Measurements from ENCODE around the gene DDX11. TPM values are rescaled to one million over a fixed set of nuclear protein-coding genes. Genes with fewer than 3 reads are reported as not detected.

The DDX11 gene
- total RNA-seq, 1 experiment from 2014 or later, result 48.7 TPM

DNA sequence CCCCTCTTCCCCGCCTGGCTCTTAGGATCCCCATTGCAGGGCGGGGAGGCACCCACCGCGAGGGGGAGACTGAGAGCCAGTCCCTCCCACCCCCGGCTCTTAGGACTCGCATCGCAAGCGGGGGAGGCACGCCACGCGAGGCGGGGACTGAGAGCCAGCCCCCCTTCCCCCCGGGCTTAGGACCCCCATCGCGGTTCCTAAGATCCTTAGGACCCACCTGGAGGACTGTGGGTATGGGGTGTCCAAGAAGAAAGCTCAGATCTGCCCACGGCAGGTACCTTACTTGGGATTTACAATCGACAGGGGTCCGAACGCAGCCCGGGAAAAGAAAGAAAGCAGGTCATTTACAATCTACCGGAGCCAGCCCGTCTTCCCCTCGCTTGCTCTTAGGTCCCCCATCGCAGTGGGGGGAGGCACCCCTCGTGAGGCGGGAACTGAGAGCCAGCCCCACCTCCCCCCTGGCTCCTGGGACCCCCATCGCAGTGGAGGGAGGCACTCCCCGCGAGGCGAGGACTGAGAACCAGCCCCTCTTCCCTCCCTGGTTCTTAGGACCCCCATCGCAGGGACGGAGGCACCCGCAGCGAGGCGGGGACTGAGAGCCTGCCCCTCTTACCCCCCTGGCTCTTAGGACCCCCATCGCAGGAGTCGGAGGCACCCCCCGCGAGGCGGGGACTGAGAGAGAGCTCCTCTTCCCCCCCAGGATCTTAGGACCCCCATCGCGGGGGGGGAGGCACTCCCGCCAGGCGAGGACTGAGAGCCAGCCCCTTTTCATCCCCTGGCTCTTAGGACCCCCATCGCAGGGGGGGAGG, 43.7 kb downstream of the DDX11 start:
- no peaks in the 10 kb centered on the region for H3K27me3 Mint-ChIP-seq (ENCODE audit: insufficient read depth, unreplicated experiment)
- no TSS peak for BruUV-seq (replicated peaks)
- H3K4me3 Mint-ChIP-seq (ENCODE audit: unreplicated experiment), result peak overlapping the region; percentile 62
- ChIA-PET POLR2A (no interaction called here), CTCF (interaction anchor here (0.6 to 1.6 kb wide), 7 partner anchors 62 to 243 kb away, joined by 3 to 9 read pairs (median 3); no protein-coding TSS in a partner anchor)
- no peaks in the 10 kb centered on the region for H3K36me3 Mint-ChIP-seq (ENCODE audit: insufficient read depth, unreplicated experiment)
- TF ChIP-seq, protein P1, sequence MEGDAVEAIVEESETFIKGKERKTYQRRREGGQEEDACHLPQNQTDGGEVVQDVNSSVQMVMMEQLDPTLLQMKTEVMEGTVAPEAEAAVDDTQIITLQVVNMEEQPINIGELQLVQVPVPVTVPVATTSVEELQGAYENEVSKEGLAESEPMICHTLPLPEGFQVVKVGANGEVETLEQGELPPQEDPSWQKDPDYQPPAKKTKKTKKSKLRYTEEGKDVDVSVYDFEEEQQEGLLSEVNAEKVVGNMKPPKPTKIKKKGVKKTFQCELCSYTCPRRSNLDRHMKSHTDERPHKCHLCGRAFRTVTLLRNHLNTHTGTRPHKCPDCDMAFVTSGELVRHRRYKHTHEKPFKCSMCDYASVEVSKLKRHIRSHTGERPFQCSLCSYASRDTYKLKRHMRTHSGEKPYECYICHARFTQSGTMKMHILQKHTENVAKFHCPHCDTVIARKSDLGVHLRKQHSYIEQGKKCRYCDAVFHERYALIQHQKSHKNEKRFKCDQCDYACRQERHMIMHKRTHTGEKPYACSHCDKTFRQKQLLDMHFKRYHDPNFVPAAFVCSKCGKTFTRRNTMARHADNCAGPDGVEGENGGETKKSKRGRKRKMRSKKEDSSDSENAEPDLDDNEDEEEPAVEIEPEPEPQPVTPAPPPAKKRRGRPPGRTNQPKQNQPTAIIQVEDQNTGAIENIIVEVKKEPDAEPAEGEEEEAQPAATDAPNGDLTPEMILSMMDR (IDR thresholded peaks at IDR 0.05; ENCODE audit: unreplicated experiment), result peak; percentile 46
- DNase-seq (ENCODE audit: unreplicated experiment), result peak; percentile 49
- no peak overlapping the region for H3K27ac Mint-ChIP-seq (ENCODE audit: low read depth, unreplicated experiment)
- no peaks in the 10 kb centered on the region for H3K4me1 Mint-ChIP-seq (ENCODE audit: insufficient read depth, unreplicated experiment)
- intact Hi-C loops (cut with micrococcal nuclease), result loop anchor here (5.0 kb wide), 1 partner anchor 120 kb away; no protein-coding TSS in a partner anchor
- no peaks in the 10 kb centered on the region for H3K9me3 Mint-ChIP-seq (ENCODE audit: unreplicated experiment)

DNA sequence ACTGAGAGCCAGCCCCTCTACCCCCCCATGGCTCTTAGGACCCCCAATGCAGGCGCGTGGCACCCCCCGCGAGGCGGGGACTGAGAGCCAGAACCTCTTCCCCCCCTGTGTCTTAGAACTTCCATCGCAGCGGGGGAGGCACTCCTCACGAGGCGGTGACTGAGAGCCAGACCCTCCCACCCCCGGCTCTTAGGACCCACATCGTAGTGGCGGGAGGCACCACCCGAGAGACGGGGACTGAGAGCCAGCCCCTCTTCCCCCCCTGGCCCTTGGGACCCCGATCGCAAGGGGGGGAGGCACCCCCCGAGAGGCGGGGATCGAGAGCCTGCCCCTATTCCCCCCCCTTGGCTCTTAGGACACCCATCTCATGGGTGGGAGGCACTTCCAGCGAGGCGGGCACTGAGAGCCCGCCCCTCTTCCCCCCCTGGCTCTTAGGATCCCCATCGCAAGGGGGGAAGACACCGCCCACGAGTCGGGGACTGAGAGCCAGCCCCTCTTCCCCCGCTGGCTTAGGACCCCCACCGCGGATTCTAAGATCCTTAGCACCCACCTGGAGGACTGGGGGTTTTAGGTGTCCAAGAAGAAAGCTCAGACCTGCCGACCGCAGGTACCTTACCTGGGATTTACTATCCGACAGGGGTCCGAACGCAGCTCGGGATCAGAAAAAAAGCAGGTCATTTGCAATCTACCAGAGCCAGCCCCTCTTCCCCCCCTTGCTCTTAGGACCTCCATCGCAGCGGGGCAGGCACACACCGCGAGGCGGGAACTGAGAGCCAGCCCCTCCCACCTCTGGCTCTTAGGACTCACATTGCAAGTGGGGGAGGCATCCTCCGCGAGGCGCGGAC, 44.9 kb downstream of the DDX11 start:
- ChIA-PET POLR2A (no interaction called here), CTCF (interaction anchor here (1.1 to 1.6 kb wide), 2 partner anchors 63 to 153 kb away, joined by 3 to 9 read pairs; no protein-coding TSS in a partner anchor)
- Mint-ChIP-seq H3K27ac (ENCODE audit: low read depth, unreplicated experiment) (no peak overlapping the region), H3K27me3 (ENCODE audit: insufficient read depth, unreplicated experiment) (no peaks in the 10 kb centered on the region), H3K4me1 (ENCODE audit: insufficient read depth, unreplicated experiment) (no peaks in the 10 kb centered on the region), H3K4me3 (ENCODE audit: unreplicated experiment) (peak overlapping the region; percentile 23), H3K9me3 (ENCODE audit: unreplicated experiment) (no peaks in the 10 kb centered on the region), H3K36me3 (ENCODE audit: insufficient read depth, unreplicated experiment) (no peaks in the 10 kb centered on the region)
- no TSS peak for BruUV-seq (replicated peaks)
- no peak for DNase-seq (ENCODE audit: unreplicated experiment)
- intact Hi-C loops (cut with micrococcal nuclease), result loop anchor here (5.0 kb wide), 1 partner anchor 119 kb away; no protein-coding TSS in a partner anchor
- TF ChIP-seq, protein P1 (IDR thresholded peaks at IDR 0.05; ENCODE audit: unreplicated experiment), result no peak

DNA sequence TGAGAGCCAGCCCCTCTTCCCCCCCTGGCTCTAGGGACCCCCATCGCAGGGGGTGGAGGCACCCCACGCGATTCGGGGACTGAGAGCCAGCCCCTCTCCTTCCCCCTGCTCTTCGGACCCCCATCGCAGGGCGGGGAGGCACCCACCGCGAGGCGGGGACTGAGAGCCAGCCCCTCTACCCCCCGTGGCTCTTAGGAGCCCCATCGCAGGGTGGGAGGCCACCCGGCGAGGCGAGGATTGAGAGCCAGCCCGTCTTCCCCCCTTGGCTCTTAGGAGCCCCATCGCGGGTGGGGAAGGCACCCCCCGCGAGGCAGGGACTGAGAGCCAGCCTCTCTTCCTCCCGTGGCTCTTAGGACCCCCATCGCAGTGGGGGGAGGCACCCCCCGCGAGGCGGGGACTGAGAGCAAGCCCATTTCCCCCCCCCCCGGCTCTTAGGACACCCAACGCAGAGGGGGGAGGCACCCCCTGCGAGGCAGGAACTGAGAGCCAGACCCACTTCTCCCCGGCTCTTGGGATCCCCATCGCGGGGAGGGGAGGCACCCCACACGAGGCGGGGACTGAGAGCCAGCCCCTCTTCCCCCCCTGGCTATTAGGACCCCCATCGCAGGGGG, 45.6 kb downstream of the DDX11 start:
- DNase-seq (ENCODE audit: unreplicated experiment), result no peak
- Mint-ChIP-seq H3K27me3 (ENCODE audit: insufficient read depth, unreplicated experiment) (no peaks in the 10 kb centered on the region), H3K27ac (ENCODE audit: low read depth, unreplicated experiment) (no peak overlapping the region), H3K4me1 (ENCODE audit: insufficient read depth, unreplicated experiment) (no peaks in the 10 kb centered on the region), H3K4me3 (ENCODE audit: unreplicated experiment) (no peak overlapping the region), H3K9me3 (ENCODE audit: unreplicated experiment) (no peaks in the 10 kb centered on the region), H3K36me3 (ENCODE audit: insufficient read depth, unreplicated experiment) (no peaks in the 10 kb centered on the region)
- TF ChIP-seq, protein P1 (IDR thresholded peaks at IDR 0.05; ENCODE audit: unreplicated experiment), result no peak
- intact Hi-C loops (cut with micrococcal nuclease), result loop anchor here (5.0 kb wide), 1 partner anchor 118 kb away; no protein-coding TSS in a partner anchor
- ChIA-PET CTCF (no interaction called here), POLR2A (no interaction called here)
- BruUV-seq (replicated peaks), result no TSS peak

DNA sequence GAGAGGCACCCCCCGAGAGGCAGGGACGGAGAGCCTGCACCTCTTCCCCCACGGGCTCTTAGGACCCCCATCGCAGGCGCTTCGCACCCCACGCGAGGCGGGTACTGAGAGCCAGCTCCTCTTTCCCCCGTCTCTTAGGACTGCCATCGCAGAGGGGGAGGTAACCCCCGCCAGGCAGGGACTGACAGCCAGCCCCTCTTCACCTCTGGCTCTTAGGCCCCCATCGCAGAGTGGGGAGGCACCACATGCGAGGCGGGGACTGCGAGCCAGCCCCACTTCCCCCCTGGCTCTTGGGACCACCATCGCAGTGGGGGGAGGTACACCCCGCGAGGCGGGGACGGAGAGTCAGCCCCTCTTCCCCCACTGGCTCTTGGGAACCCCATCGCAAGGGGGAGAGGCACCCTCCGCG, 46.1 kb downstream of the DDX11 start:
- Mint-ChIP-seq H3K4me3 (ENCODE audit: unreplicated experiment) (no peak overlapping the region), H3K27me3 (ENCODE audit: insufficient read depth, unreplicated experiment) (no peaks in the 10 kb centered on the region), H3K27ac (ENCODE audit: low read depth, unreplicated experiment) (no peak overlapping the region), H3K9me3 (ENCODE audit: unreplicated experiment) (no peaks in the 10 kb centered on the region), H3K36me3 (ENCODE audit: insufficient read depth, unreplicated experiment) (no peaks in the 10 kb centered on the region), H3K4me1 (ENCODE audit: insufficient read depth, unreplicated experiment) (no peaks in the 10 kb centered on the region)
- no peak for DNase-seq (ENCODE audit: unreplicated experiment)
- BruUV-seq (replicated peaks), result no TSS peak
- ChIA-PET CTCF (no interaction called here), POLR2A (no interaction called here)
- intact Hi-C loops (cut with micrococcal nuclease), result loop anchor here (5.0 kb wide), 1 partner anchor 117 kb away; no protein-coding TSS in a partner anchor
- TF ChIP-seq, protein P1 (IDR thresholded peaks at IDR 0.05; ENCODE audit: unreplicated experiment), result no peak
